ENCODE results near the gene ITFG2. TPM values are rescaled to one million over a fixed set of nuclear protein-coding genes. Genes with fewer than 3 reads are reported as not detected.

ITFG2 gene
- total RNA-seq, 1 donor from 2014 or later = 12.4 TPM

- Histone ChIP-seq H3K4me3 (peak overlapping the region; percentile 7), H3K4me1 (peaks cover 68% of the 10 kb centered on the region), H3K27me3 (ENCODE audit: low read depth) (no peaks in the 10 kb centered on the region), H3K9me3 (replicated peaks) (no peaks in the 10 kb centered on the region), H3K36me3 (peaks cover 52% of the 10 kb centered on the region), H3K27ac (replicated peaks) (peak overlapping the region; percentile 27)
- TF ChIP-seq, protein P1, sequence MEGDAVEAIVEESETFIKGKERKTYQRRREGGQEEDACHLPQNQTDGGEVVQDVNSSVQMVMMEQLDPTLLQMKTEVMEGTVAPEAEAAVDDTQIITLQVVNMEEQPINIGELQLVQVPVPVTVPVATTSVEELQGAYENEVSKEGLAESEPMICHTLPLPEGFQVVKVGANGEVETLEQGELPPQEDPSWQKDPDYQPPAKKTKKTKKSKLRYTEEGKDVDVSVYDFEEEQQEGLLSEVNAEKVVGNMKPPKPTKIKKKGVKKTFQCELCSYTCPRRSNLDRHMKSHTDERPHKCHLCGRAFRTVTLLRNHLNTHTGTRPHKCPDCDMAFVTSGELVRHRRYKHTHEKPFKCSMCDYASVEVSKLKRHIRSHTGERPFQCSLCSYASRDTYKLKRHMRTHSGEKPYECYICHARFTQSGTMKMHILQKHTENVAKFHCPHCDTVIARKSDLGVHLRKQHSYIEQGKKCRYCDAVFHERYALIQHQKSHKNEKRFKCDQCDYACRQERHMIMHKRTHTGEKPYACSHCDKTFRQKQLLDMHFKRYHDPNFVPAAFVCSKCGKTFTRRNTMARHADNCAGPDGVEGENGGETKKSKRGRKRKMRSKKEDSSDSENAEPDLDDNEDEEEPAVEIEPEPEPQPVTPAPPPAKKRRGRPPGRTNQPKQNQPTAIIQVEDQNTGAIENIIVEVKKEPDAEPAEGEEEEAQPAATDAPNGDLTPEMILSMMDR (IDR thresholded peaks at IDR 0.05; ENCODE audit: borderline replicate concordance) = peak; percentile 24
- intact Hi-C loops (cut with micrococcal nuclease) = no loop called here
- DNase-seq = peak; percentile 48
These were observed 14.6 kb upstream of the ITFG2 start for GRCh38 chr12:2797721-2798418.

GRCh38 chr12:2800046-2800570, 12.4 kb upstream of the ITFG2 start:
- Histone ChIP-seq H3K36me3 (peaks cover 72% of the 10 kb centered on the region), H3K27ac (replicated peaks) (no peak overlapping the region), H3K4me3 (no peak overlapping the region), H3K9me3 (replicated peaks) (no peaks in the 10 kb centered on the region), H3K4me1 (peaks cover 73% of the 10 kb centered on the region), H3K27me3 (ENCODE audit: low read depth) (no peaks in the 10 kb centered on the region)
- DNase-seq = no peak
- intact Hi-C loops (cut with micrococcal nuclease) = no loop called here
- TF ChIP-seq, protein P1 (IDR thresholded peaks at IDR 0.05; ENCODE audit: borderline replicate concordance) = no peak

DNA sequence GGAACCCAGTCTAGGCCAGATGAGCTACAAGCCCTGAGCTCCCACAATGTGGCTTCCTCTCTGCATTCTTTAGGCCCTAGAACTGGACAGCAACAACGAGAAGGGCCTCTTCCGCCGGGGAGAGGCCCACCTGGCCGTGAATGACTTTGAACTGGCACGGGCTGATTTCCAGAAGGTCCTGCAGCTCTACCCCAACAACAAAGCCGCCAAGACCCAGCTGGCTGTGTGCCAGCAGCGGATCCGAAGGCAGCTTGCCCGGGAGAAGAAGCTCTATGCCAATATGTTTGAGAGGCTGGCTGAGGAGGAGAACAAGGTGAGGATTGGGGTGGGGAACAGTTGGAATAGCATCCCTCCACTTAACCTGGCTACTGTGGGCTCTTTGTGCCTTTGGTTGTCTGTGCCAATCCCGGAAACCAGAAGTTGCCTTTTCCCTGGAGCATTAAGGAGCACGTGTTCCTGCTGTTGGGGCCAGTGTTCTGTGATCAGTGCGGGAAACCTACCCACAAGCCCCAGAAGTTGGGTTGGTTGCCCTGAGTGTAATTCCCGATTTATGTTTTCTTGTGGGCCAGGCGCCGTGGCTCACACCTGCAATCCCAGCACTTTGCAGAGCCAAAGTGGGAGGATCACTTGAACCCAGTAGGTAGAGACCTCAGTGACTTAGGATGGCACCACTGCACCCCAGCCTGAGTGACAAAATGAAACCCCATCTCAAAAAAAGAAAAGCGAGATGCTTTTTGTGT, 11.3 kb upstream of the ITFG2 start:
- no peak overlapping the region for H3K4me3 ChIP-seq
- DNase-seq = no peak
- no peaks in the 10 kb centered on the region for H3K9me3 ChIP-seq (replicated peaks)
- H3K36me3 ChIP-seq = peaks cover 80% of the 10 kb centered on the region
- H3K4me1 ChIP-seq = peaks cover 76% of the 10 kb centered on the region
- peak overlapping the region; percentile 26 for H3K27ac ChIP-seq (replicated peaks)
- intact Hi-C loops (cut with micrococcal nuclease) = no loop called here
- TF ChIP-seq, protein P1 (IDR thresholded peaks at IDR 0.05; ENCODE audit: borderline replicate concordance) = no peak
- no peaks in the 10 kb centered on the region for H3K27me3 ChIP-seq (ENCODE audit: low read depth)

DNA sequence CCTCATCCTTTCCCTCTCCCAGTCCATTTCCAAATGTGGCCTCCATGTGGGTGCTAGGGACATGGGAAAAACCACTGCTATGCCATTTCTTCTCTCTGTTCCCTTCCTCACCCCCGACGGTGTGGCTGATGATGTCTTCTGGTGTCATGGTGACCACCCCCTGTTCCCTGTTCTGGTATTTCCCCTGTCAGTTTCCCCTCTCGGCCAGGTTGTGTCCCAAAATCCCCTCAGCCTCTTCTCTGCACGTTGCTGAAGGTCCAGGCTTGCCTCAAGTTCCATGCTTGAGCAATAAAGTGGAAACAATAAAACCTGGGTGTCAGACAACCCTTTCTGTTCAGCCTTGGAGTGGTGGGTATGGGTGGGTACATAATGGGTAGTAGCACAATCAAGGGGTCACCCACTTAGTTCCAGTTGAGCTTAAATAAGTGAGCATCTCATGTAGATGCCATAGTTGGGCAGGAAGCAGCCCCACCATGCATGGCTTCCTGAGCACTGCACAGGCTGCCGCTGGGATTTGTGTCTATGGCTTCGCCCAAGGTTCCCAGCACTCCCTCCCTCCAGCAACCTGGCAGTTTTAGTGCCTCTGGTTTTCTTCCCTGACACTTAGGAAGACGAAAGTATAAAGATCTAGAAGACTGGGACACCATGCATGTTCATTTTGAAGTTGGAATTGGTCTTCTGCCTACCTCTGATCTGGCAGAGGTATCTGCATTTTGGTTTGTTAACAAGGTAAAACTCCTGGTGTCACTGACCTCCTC, 8.7 kb upstream of the ITFG2 start:
- peaks cover 69% of the 10 kb centered on the region for H3K36me3 ChIP-seq
- DNase-seq = no peak
- TF ChIP-seq, protein P1 (IDR thresholded peaks at IDR 0.05; ENCODE audit: borderline replicate concordance) = no peak
- H3K4me1 ChIP-seq = peaks cover 55% of the 10 kb centered on the region
- no peaks in the 10 kb centered on the region for H3K27me3 ChIP-seq (ENCODE audit: low read depth)
- no peaks in the 10 kb centered on the region for H3K9me3 ChIP-seq (replicated peaks)
- H3K27ac ChIP-seq (replicated peaks) = peak overlapping the region; percentile 69
- no peak overlapping the region for H3K4me3 ChIP-seq
- intact Hi-C loops (cut with micrococcal nuclease) = no loop called here

GRCh38 chr12:2804393-2805142, 7.9 kb upstream of the ITFG2 start:
- H3K36me3 ChIP-seq = peaks cover 61% of the 10 kb centered on the region

More at GRCh38 chr12:2804393-2805142, 7.9 kb upstream of the ITFG2 start:
- DNase-seq = peak; percentile 76
- Histone ChIP-seq H3K27ac (replicated peaks) (peak overlapping the region; percentile 69), H3K4me1 (peaks cover 50% of the 10 kb centered on the region), H3K27me3 (ENCODE audit: low read depth) (no peaks in the 10 kb centered on the region), H3K9me3 (replicated peaks) (no peaks in the 10 kb centered on the region), H3K4me3 (no peak overlapping the region)
- intact Hi-C loops (cut with micrococcal nuclease) = no loop called here
- TF ChIP-seq, protein P1 (IDR thresholded peaks at IDR 0.05; ENCODE audit: borderline replicate concordance) = no peak
